Heart right ventricle (tissue), 16 donors: Measurements from ENCODE around the gene TCERG1L. TPM values are rescaled to one million over a fixed set of nuclear protein-coding genes. Genes with fewer than 3 reads are reported as not detected.

Experiments
- ATAC-seq, 8 donors: fragments of 200-7000 bp; cut with Tn5 transposase; one replicate each; pipeline ENCODE4 v1.9.1; 2020; ENCODE audit warnings: mild to moderate bottlenecking in 8 of 8, moderate library complexity in 8 of 8, moderate number of reproducible peaks in 1 of 8
- DNase-seq, 2 donors: peaks; one replicate each; pipeline ENCODE4 v3.0.0-alpha.2; 2020
- H3K27ac ChIP-seq, 10 donors: fragments of 200-600 bp; sonication (generic) in 2 of 10; one replicate each; pipeline versions ENCODE4 v1.5.0 to v1.8.0; 2020 to 2022; ENCODE audit warnings: mild to moderate bottlenecking in 3 of 10
- H3K27me3 ChIP-seq, 7 donors: fragments of 200-600 bp; one replicate each; pipeline ENCODE4 v1.8.0; 2021 to 2022; ENCODE audit warnings: mild to moderate bottlenecking in 2 of 7
- H3K36me3 ChIP-seq, 9 donors: fragments of 200-600 bp; sonication (generic) in 1 of 9; one replicate each; pipeline versions ENCODE4 v1.5.0 to v1.8.0; 2020 to 2022; ENCODE audit warnings: mild to moderate bottlenecking in 2 of 9
- H3K4me1 ChIP-seq, 9 donors: fragments of 200-600 bp; sonication (generic) in 1 of 9; one replicate each; pipeline versions ENCODE4 v1.5.0 to v1.8.0; 2020 to 2022; ENCODE audit warnings: mild to moderate bottlenecking in 4 of 9
- H3K4me3 ChIP-seq, 10 donors: fragments of 200-600 bp; sonication (generic) in 2 of 10; one replicate each; pipeline versions ENCODE4 v1.5.0 to v1.8.0; 2020 to 2022; ENCODE audit warnings: mild to moderate bottlenecking in 7 of 10, moderate library complexity in 2 of 10
- H3K9me3 ChIP-seq, 11 donors: fragments of 200-600 bp in 10 of 11; sonication (generic) in 2 of 11; one replicate each; pipeline versions ENCODE4 v1.5.0 to v1.8.0; 2013 to 2022; ENCODE audit warnings: mild to moderate bottlenecking in 2 of 11, control low read depth in 1 of 11, moderate library complexity in 1 of 11
- CTCF ChIP-seq, 9 donors: fragments of 200-600 bp; sonication (generic) in 2 of 9; IDR thresholded peaks; one replicate each; pipeline versions ENCODE4 v1.5.0 to v1.8.0; 2021 to 2022; ENCODE audit warnings: antibody characterized with exemption in 9 of 9, mild to moderate bottlenecking in 5 of 9, moderate library complexity in 1 of 9
- WGBS, 2 donors: extraction: QIAGEN DNeasy Blood & Tissue Kit; methylation state at CpG; one replicate each; pipeline ENCODE4 v1.1.7; 2013; ENCODE audit warnings: inconsistent platforms in 1 of 2; 5-methylcytosine and 5-hydroxymethylcytosine counted together
- intact Hi-C, 10 donors: fragments of 100-400 bp; cut with DNase I; formaldehyde crosslinking; loops; one replicate each; pipeline versions ENCODE4 v1.11.1 to v1.14.2; 2022
- polyA plus RNA-seq, 2 donors: library from polyadenylated mRNA; stranded (reverse); fragments of 200-250 nt; gene quantifications; one replicate each; pipeline ENCODE4 v1.2.3, GENCODE V29; 2013
- total RNA-seq, 10 donors: library from RNA; stranded (reverse); fragmentation: NEBNext Ultra II Directional in 3 of 10; extraction: Animal tissue kit (Norgen Biotek cat#: 25700) in 3 of 10; gene quantifications; one replicate each; pipeline versions ENCODE4 v1.2.1 to v1.2.4, GENCODE V29; 2021 to 2023
- donor health status: Arrhythmogenic right ventricular cardiomyopathy.
- donor health status: ischemic (EF 13 %, LVEDD 7.1; RV severe dilation, severe dysfunction).
- donor health status: healthy with polysubstance abuse.
- donor health status: DM: no; HTN: yes; CAD: no.
- donor health status: DM: no; HTN: no; CAD: no.
- donor health status: ischemic (EF 25% LVEDD 6.9; RV normal size, moderate dysfunction).
- donor health status: ischemic (EF 25% LVEDD 5.7; RV mildly dilated, moderate dysfunction).
- donor health status: healthy.
- donor health status: DM: yes; HTN: yes; CAD: no.
- donor health status: Ischemic cardiomyopathy.
- donor health status: ischemic (EF 35%, LVEDD 5.7; RV mildly dilated, moderate dysfunction).
- donor health status: nonischemic (EF 11% LVEDD 7.7; RV severe dilation, severe dysfunction).
- donor health status: DM: yes; HTN: yes; CAD: no.
- donor health status: PGD.
- donor health status: ischemic (EF 29% LVEDD 5.4; RV normal size, mild dysfunction).
- donor health status: nonischemic (EF 23%, LVEDD 6.1; RV moderate dilation, normal function).

TCERG1L gene
- total and polyA plus RNA-seq, 12 donors, result 0.09 TPM; not detected in 10

- 93 to 94% methylated on average over 9 of the region's 9 CpGs for WGBS, 2 donors
- H3K4me1 ChIP-seq, result no peaks in the 10 kb centered on the region
- no peak overlapping the region for H3K4me3 ChIP-seq
- H3K27ac ChIP-seq, result no peak overlapping the region
- DNase-seq (no peak), ATAC-seq (no peak)
- no peak for TF ChIP-seq CTCF (IDR thresholded peaks at IDR 0.05)
- no peaks in the 10 kb centered on the region for H3K36me3 ChIP-seq
- intact Hi-C loops, result no loop called here
- H3K27me3 ChIP-seq, result peaks cover 0 to 49% (median 25%) of the 10 kb centered on the region in 7 donors
- no peaks in the 10 kb centered on the region for H3K9me3 ChIP-seq
These were observed 127.0 kb downstream of the TCERG1L start for GRCh38 chr10:131184503-131184902.

- ATAC-seq (no peak), DNase-seq (no peak)
- H3K4me3 ChIP-seq, result no peak overlapping the region
- intact Hi-C loops, result no loop called here
- peaks cover 0 to 51% (median 29%) of the 10 kb centered on the region in 7 donors for H3K27me3 ChIP-seq
- no peak for TF ChIP-seq CTCF (IDR thresholded peaks at IDR 0.05)
- 90 to 94% methylated on average over 9 of the region's 9 CpGs for WGBS, 2 donors
- H3K9me3 ChIP-seq, result no peaks in the 10 kb centered on the region
- no peaks in the 10 kb centered on the region for H3K36me3 ChIP-seq
- no peak overlapping the region for H3K27ac ChIP-seq
- no peaks in the 10 kb centered on the region for H3K4me1 ChIP-seq
These were observed 127.9 kb downstream of the TCERG1L start for GRCh38 chr10:131183546-131184045.

- Histone ChIP-seq H3K9me3 (peaks cover 0 to 10% (median 0%) of the 10 kb centered on the region in 11 donors), H3K4me3 (no peak overlapping the region), H3K4me1 (no peaks in the 10 kb centered on the region), H3K27me3 (peaks cover 0 to 57% (median 38%) of the 10 kb centered on the region in 7 donors), H3K36me3 (no peaks in the 10 kb centered on the region), H3K27ac (no peak overlapping the region)
- intact Hi-C loops, result no loop called here
- 80 to 88% methylated on average over 8 of the region's 8 CpGs for WGBS, 2 donors
- TF ChIP-seq CTCF (IDR thresholded peaks at IDR 0.05), result no peak
- DNase-seq, result no peak
- ATAC-seq, result no peak
These were observed 130.1 kb downstream of the TCERG1L start for GRCh38 chr10:131181456-131181855.

- intact Hi-C loops, result no loop called here
- H3K4me1 ChIP-seq, result no peaks in the 10 kb centered on the region
- peaks cover 0 to 57% (median 38%) of the 10 kb centered on the region in 7 donors for H3K27me3 ChIP-seq
- H3K4me3 ChIP-seq, result no peak overlapping the region
- DNase-seq (no peak), ATAC-seq (no peak)
- H3K36me3 ChIP-seq, result no peaks in the 10 kb centered on the region
- no peak overlapping the region for H3K27ac ChIP-seq
- no peak for TF ChIP-seq CTCF (IDR thresholded peaks at IDR 0.05)
- WGBS, 2 donors, result 73 to 81% methylated on average over 15 of the region's 15 CpGs
- H3K9me3 ChIP-seq, result peaks cover 0 to 16% (median 0%) of the 10 kb centered on the region in 11 donors
These were observed 130.6 kb downstream of the TCERG1L start for GRCh38 chr10:131180740-131181415.
